Activated gamma-delta T cell treated with anti-CD3 and anti-CD28 coated beads, Interleukin-2, amount 50 U/mL, for 16 hours (primary cell): ENCODE results near the gene RPS6KL1.

Experiments used
- DNase-seq: peaks from one replicate; pipeline ENCODE4 v3.0.0-alpha.2; 2020; ENCODE audit warnings: low read depth

RPS6KL1 gene, protein sequence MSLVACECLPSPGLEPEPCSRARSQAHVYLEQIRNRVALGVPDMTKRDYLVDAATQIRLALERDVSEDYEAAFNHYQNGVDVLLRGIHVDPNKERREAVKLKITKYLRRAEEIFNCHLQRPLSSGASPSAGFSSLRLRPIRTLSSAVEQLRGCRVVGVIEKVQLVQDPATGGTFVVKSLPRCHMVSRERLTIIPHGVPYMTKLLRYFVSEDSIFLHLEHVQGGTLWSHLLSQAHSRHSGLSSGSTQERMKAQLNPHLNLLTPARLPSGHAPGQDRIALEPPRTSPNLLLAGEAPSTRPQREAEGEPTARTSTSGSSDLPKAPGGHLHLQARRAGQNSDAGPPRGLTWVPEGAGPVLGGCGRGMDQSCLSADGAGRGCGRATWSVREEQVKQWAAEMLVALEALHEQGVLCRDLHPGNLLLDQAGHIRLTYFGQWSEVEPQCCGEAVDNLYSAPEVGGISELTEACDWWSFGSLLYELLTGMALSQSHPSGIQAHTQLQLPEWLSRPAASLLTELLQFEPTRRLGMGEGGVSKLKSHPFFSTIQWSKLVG

DNA sequence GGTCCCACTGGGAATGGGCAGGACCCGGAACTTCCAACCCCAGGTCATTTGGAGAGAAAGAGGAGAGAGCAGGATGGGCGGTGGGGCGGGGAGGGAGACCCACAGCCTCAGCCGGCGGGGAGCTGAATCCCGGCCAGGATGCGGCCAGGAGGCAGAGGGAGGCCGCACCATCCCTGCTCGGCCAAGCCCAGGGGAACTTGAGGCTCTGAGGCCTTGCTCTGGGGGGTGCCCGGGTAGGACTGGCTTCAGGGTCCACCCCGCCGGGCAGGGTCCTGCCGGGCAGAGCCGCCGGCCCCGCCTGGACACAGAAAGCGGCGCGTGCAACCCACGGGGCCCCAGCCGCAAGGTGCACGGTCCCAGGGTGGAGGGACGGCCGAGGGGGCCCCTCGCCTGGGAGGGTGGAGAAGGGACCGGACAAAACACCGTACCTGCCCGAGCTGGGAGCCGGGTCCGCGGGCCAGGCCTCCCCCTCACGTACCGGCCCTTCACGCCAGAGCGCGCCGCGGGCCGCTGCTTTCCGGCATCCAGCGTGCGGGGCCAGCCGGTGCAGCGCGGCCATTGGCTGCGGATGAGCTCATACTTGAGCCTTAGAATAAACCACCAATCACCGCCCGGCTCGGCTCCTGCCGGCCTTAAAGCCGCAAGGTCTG, at the start of gene RPS6KL1:
RPS6KL1 (minus strand) TSS at position 509 of the 650 bp plus-strand sequence. CDS start 1,719 bp downstream, outside the sequence.
- DNase-seq: peak; percentile 22

- no peak for DNase-seq
Measured at GRCh38 chr14:74968811-74969210, 45.8 kb upstream of the RPS6KL1 start.

- no peak for DNase-seq
Measured at GRCh38 chr14:74965486-74966153, 42.6 kb upstream of the RPS6KL1 start.

DNA sequence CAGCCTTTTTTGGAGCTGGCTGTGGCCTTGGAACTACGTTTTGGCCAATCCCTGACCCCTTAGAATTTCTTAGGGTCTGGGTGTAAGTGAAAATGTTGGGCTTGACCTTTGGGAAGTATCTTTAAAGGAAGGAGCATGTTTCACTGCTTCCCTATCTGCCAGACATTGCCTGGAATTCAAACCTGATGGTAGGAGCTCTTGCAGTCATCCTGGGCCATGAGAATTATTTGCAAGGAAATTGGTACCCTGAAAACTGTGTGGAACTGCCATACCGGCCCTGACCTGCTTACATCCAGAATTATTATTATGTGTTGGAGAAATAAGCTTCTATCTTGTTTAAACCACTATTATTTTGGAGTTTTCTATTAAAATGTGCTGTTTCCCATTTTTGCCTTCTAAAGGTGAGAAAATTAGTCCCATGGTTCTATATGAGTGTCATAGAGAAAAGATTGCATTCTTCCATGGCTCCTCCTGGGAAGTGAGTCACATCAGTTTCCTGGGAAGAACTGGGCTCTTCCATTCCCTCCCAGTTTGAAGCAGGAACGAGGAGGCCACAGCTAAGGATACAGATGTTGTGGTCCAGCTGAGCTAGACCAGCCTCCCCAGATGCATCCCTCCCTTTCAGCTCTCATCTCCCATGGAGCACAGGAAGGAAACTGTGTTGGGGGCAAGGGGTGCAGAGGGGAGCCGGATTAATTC, 41.9 kb upstream of the RPS6KL1 start:
- DNase-seq: no peak

GRCh38 chr14:74963705-74964271, 40.7 kb upstream of the RPS6KL1 start:
- no peak for DNase-seq

GRCh38 chr14:74963178-74963704, 40.2 kb upstream of the RPS6KL1 start:
- no peak for DNase-seq

GRCh38 chr14:74962493-74962892, 39.4 kb upstream of the RPS6KL1 start:
- DNase-seq: no peak

DNA sequence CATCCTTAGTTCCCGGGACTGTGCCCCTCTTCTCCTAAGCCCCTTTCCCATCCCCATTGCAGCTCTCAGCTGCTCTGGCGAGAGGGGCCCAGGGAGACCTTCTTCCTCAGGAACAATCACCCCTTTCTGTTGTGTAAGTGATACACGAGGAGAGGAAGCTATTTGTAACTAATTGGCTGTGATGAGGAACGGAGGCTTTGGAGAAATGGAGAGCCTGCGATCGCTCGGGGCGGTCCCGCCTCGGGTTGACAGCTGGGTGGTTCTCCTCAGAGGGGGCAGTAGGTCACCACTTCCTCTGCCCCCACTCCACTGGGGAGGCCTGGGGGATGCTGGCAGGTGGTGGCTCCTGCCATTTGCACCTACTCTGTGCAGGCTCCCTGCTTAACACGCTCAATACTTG, 39.0 kb upstream of the RPS6KL1 start:
- DNase-seq: no peak

- DNase-seq: no peak
Measured at GRCh38 chr14:74961238-74961911, 38.3 kb upstream of the RPS6KL1 start.

- DNase-seq: no peak
Measured at GRCh38 chr14:74960736-74961135, 37.7 kb upstream of the RPS6KL1 start.

GRCh38 chr14:74959596-74960180, 36.6 kb upstream of the RPS6KL1 start:
- DNase-seq: no peak

DNA sequence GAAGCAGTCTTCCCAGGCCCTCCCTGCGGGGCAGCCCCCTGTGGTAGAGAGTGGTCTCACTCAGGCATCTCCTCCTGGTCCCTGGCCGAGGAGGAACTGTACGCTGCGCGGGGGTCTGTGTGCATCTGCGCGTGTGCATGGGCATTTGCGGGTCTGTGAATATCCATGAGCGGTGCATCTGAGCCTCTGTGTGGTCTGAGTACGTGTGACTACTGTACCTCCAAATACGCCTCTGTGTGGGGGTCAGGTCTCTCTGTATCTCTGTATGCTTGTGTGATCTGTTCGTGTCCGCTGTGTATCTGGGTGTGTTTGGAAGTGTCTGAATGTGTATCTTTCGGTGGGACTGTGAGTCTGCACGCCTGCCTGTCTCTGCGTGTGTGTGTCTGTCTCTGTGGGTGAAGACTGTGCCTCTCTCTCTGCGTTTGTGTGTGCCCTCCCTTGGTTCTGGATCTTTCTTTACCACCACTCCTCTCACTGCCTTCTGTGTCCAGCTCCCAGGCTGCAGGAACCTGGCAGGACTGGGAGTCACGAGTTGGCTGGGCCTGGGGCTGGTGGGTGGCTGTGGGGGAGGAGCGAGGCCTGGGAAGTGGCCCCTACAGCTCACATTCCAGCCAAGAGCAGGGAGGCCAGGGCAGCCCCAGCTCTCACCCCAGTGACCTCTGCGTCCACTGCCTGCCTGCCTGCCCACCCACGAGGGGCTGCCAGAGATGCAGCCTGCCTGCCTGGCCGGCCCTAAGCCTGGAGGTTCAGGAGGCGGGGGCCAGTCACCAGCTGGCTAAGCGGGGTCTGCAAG, 33.4 kb upstream of the RPS6KL1 start:
- DNase-seq: no peak

DNA sequence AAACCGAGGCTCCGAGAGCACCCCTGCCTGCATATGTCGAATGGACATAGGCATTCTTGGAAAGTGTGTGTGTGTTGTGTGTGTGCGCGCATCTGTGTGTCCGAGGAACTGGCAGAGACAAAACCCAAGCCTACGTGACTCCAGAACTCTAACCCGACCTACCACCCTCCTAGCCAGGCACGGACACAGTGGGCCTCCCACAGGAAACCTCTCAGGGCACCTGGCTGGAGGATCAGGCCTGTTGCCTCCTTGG, 32.9 kb upstream of the RPS6KL1 start:
- DNase-seq: no peak

DNA sequence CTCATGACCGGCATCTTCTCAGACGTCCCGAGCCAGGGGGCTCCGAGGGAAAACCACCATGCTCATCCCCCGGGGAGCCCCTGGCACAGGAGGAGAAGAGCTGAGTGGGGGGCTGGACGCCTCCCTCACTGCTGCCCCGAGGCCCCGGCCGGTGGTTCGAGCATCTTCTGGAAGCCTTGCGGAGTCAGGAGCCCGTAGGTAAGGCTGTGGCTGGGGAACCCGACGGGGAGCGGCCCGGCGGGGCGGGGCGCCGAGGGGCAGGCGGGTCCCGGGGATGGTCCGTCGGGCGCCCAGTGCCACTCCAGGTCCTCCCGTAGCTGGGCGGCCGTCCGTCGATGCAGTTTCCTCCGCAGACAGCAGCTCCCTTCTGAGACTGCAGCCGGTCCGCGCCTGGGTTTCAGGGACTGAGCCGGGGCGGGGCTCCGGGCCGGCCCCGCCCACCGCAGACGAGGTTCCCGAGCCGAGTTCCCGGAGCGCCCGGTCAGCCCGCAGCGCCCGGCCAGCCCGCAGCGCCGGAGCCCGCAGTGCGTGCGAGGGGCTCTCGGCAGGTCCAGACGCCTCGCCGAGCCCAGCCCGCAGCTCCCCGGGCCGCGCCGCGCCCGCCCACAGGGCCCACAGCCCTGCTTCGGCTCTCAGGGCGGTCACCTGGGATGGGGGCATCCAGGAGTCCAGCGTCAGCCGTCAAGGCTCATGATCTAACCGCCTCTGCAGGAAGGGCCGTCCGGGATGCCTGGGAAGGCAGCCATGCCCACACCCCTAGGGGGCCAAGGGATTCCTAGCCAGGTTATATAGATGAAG, 32.4 kb upstream of the RPS6KL1 start, which contains the start of gene PGF:
PGF (minus strand) TSS at position 369 of the 798 bp plus-strand sequence; CDS start at position 14, 355 bp downstream.
- DNase-seq: no peak

DNA sequence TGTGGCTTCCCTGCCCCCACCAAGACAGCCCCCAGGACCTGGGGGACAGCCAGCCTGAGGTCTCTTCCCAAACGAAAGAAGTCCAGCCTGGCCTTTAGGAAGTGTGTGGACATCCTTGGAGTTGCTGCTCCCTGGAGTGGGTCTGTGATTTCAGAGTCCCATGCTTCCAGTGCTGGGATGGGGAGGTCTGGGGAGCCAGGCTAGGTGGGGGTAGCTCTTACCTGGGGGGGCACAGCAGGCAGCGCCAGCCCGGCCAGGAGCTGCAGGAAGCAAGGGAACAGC, 31.8 kb upstream of the RPS6KL1 start:
- no peak for DNase-seq

GRCh38 chr14:74954232-74954946, 31.3 kb upstream of the RPS6KL1 start:
- DNase-seq: no peak

DNA sequence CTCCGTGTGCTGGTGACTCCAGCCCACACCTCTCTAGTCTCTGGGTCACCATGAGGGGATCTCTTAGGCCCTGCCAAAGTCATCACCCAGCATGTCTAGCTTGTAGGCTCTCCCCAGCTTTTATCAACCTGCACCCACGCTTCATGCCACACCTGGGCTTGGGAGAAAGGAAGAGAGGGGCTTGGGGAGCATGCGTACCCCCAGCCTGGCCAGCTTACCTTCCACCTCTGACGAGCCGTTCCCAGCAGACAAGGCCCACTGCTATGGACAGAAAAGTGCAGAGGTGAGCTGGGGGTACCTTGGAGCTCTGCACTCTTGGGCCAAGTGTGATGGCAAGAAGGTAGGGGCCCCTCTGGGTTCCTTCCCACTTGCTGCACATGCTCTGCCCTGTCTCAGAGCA, 30.6 kb upstream of the RPS6KL1 start:
- no peak for DNase-seq

DNA sequence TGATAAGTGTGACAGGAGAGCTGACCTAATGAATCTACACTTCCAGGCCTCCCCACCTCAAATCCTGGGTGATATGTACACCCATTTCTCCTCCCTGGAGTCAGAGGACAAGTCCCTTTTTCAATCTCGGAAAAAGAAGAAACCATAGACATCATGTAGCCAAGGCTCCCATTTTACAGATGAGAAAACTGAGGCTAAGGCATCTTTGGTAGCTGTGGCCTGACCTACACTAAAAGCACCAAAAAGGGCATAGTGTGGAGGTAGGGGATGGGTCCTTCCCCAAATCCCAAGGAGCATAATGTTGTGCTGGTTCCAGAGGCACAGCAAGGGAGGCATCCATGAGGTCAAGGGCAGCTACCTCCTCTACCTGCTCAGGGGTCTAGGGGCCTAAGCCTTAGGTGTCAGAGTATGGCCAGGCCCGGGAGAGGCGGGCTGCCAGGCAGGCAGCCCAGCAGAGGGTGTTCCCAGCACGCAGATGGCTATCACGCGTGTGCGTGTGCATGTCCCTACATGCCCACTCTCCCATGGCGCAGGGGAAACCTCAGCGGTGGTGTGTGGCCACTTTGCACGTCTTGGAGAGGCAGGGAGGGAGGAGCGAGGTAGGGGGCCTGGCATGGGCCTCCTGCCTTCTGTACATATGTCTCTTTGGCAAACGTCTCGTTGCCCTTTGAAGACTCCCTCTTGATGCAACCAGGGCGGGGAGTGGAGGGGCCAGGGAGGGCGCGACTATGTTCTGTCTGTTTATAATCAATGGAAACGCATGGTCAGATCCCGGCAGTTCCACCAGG, 29.8 kb upstream of the RPS6KL1 start:
- DNase-seq: no peak
